ENCODE data around the gene TAS2R9.
A peak's percentile ranks its signal among the peaks of the same experiment; 100 is the strongest.
"Not testable (repeated sequence)": the region's sequence is repeated elsewhere in the genome, so short reads cannot be mapped to it uniquely, and the experiment has no call there.

The TAS2R9 gene

DNA sequence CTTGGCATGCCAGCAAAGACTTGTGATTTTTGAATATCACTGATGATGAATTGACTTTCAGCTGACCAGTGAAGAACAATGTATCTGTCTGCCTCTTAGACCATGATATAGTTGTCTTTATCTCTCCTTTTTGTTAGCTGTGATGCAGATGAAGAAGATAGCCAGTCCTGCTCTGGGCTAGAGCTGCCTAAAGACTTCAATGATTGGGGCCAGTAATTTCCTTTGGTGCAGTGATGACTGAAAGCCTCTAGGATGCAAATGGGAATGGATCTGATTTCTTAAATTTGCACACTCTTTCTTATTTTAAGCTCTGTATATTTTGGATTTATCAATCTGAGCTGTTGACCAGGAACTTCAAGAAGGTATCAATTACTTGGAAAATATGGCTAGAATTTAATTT lies at the start of gene TAS2R9:
Gene TAS2R9, minus strand, starts transcription at position 101 of the 400 bp plus-strand sequence. Its CDS starts 93 bp downstream, at position 8.
- DNase-seq (ENCODE audit: low spot score) = no peak

- DNase-seq (ENCODE audit: low spot score) = no peak
Measured at GRCh38 chr12:10855807-10856206, 45.8 kb upstream of the TAS2R9 start.

DNA sequence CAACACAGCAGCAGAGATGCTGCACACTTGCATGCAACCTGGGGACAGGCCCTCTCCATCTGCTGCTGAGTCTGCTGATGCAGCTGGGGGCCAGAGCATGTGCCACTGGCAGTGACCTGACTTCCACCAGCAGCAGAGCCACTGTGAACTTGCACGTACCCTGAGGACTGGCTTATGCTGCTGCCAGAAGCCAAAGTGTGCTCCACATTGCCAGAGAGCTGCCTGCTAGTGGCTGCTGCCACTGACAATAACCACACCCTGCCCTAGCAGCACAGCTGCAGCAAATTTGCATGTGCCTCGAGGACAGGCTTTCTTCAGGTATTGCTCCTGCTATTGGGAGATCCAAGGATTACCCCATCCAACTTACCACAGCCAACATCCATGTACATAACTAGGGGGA lies 43.8 kb upstream of the TAS2R9 start:
- no peak for DNase-seq (ENCODE audit: low spot score)

DNA sequence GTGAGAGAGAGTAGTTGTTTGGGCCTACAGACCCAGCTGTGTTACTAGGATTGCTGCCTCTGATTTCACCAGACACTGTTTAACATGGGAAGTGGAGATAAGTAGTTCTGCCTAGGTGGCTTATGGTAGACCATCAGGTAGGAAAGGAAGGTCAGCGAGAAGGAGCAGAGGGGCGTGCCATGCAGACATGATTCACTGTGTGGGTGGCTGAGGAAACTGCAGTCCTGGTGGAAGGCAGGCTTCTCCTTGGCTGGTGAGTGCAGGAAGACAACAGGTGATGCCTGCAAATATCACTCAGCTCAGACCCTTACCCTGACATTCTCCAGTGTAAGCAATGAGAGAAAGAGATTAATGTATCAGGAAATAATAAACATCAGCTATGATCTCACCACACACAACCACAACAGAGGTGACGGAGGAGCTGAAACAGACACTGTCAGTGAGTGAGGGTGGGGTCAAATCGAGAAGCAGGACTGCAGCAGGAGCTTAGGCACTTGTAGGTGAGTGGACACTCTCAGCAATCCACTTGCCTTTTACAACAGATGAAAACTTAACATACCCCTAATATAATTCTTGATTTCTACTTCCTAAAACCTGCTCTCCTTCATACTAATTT lies 41.4 kb upstream of the TAS2R9 start:
- DNase-seq (ENCODE audit: low spot score) = no peak

- DNase-seq (ENCODE audit: low spot score) = no peak
Measured at GRCh38 chr12:10849425-10849878, 39.5 kb upstream of the TAS2R9 start, which contains the start of gene PRR4. Gene PRR4, minus strand, starts transcription at chr12:10849475. Its CDS starts 38 bp downstream, at chr12:10849437.

DNA sequence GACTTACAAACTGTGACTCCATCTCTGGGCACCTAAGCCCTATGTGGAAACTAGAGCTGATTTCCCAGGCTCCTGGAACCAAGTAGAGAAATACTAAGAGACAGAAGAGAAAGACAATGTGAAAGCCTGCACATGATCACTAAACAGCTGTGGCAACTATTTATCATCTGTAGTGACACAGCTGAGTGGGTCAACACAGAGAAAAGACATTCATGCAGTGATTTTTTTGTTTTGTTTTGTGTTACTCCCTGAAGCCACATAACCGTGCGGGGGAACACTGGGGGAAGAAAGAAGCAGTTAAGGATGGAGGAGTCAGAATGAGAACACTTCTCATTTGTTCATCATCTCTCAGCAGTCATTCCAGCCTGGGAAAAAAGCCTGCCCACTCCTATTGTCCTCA lies 37.8 kb upstream of the TAS2R9 start:
- DNase-seq (ENCODE audit: low spot score) = no peak

DNA sequence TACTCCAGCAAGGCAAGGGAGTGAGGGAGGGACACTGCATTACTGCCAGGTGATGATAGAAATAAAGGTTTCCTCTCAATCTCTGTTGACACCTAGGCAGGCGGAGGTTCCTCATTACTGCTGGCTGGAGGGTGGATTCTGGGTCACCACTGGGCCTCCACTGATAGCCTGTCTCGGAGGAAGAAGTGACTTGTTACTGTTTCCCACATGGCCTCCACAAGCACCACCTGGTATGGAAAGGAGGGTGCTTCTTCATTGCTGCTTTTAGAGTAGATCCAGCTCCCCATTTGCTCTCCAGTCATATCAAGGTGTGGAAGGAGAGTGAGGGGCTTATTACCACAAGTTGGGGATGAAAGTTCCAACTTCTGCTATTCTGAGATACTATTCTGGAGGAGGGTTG lies 32.9 kb upstream of the TAS2R9 start:
- DNase-seq (ENCODE audit: low spot score) = no peak

- no peak for DNase-seq (ENCODE audit: low spot score)
Measured at GRCh38 chr12:10838461-10838860, 28.5 kb upstream of the TAS2R9 start.

GRCh38 chr12:10829994-10830393 lies 20.0 kb upstream of the TAS2R9 start:
- no peak for DNase-seq (ENCODE audit: low spot score)

- DNase-seq (ENCODE audit: low spot score) = no peak
Measured at GRCh38 chr12:10826258-10826657, 16.3 kb upstream of the TAS2R9 start, which contains the start of gene TAS2R10. Gene TAS2R10, minus strand, starts transcription at chr12:10826358. Its CDS starts 89 bp downstream, at chr12:10826269.

DNA sequence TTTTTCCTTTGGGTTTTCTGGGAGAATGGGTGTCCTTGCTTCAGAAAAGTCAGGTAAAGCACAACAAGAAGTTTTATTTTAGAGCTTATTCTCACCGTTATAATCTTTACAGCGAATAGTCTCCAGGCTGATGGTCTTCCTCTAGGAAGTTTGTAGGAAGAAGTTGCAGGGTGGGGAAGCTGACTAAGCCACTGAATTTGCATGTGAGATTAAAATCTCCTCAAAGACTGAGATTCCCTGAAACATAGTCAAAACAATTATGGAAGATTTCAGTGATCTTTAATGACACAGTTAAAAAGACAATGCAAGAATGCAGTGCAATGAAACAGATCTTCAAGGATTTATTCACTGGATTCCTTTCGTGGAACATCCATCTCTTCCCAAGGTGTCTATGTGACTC lies 15.0 kb upstream of the TAS2R9 start:
- DNase-seq (ENCODE audit: low spot score) = no peak

GRCh38 chr12:10811883-10812536 lies 2.0 kb upstream of the TAS2R9 start:
- no peak for DNase-seq (ENCODE audit: low spot score)

DNA sequence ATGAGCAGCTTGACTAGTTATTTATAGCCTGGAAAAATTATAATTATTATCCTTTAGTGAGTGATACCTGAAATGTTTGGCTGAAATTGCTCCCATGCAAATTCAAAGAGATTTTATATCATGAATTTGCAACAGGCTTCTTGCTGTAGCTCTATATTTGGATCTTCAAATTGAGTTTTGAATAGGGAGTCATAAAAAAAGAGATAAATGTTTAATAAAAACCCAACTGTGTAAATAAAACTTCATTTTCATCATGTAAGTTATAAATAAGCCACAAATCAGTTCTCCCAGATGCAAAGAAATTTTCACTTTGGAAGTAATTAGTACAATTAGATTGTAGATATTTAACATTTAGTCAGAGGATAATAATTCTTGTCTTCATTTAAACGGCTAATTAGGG lies 2.8 kb downstream of the TAS2R9 start, which contains the start of gene TAS2R8:
Gene TAS2R8, minus strand, starts transcription at position 101 of the 400 bp plus-strand sequence. CDS start 306 bp downstream, outside the sequence.
- no peak for DNase-seq (ENCODE audit: low spot score)

- DNase-seq (ENCODE audit: low spot score) = no peak
Measured at GRCh38 chr12:10802587-10802986, 7.4 kb downstream of the TAS2R9 start, which contains the start of gene TAS2R7. Gene TAS2R7, minus strand, starts transcription at chr12:10802627. Its CDS starts 57 bp downstream, at chr12:10802570.

- DNase-seq (ENCODE audit: low spot score) = no peak
Measured at GRCh38 chr12:10801741-10802140, 8.2 kb downstream of the TAS2R9 start.

- DNase-seq (ENCODE audit: low spot score) = no peak
Measured at GRCh38 chr12:10794222-10794621, 15.7 kb downstream of the TAS2R9 start.

DNA sequence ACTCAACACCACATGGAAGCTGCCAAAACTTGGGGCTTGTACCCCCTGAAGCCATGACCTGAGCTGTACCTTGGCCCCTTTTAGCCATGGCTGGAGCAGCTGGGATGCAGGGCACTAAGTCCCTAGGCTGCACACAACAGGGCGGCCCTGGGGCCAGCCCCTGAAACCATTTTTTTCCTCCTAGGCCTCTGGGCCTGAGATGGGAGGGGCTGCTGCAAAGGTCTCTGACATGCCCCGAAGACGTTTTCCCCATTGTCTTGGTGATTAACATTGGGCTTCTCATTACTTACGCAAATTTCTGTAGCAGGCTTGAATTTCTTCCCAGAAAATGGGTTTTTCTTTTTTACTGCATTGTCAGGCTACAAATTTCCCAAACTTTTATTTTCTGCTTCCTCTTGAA lies 18.2 kb downstream of the TAS2R9 start:
- DNase-seq (ENCODE audit: low spot score) = not testable (repeated sequence)

DNA sequence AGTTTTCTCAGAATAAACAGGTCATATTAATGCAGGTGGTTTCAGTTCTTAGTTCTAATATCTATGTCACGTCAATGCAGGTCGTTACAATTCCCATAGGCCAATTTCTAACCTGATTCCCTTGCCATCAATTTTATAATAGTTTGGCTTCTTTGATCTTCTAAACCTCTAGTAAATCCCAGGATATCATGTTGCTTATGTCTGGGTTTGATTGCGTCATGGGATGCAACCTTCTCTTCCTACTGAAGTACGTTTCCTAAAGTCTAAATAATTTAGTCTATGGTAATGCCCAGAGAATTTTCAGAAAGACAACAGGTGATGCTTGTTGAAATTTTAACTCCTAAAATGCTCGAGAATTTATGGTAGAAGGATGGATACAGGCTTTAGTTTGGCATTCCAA lies 26.7 kb downstream of the TAS2R9 start:
- DNase-seq (ENCODE audit: low spot score) = peak; percentile 53

GRCh38 chr12:10779103-10779502 lies 30.9 kb downstream of the TAS2R9 start:
- no peak for DNase-seq (ENCODE audit: low spot score)

- peak; percentile 69 for DNase-seq (ENCODE audit: low spot score)
Measured at GRCh38 chr12:10771132-10771733, 38.7 kb downstream of the TAS2R9 start.

- DNase-seq (ENCODE audit: low spot score) = no peak
Measured at GRCh38 chr12:10759657-10760056, 50.3 kb downstream of the TAS2R9 start.

Measured in SW480 (cell line).